ENCODE results near the gene AIRE.

AIRE gene

GRCh38 chr21:44303490-44303981, 17.9 kb downstream of the AIRE start:
- no peak for TF ChIP-seq CTCF (IDR thresholded peaks at IDR 0.05; ENCODE audit: control insufficient read depth, insufficient read depth, low read depth, low read length, missing control alignments)
- DNase-seq (ENCODE audit: low read depth), result no peak

GRCh38 chr21:44304011-44304616, 18.4 kb downstream of the AIRE start:
- TF ChIP-seq CTCF (IDR thresholded peaks at IDR 0.05; ENCODE audit: control insufficient read depth, insufficient read depth, low read depth, low read length, missing control alignments), result no peak
- H3K4me3 ChIP-seq (ENCODE audit: control insufficient read depth, low read depth, low read length), result no peak overlapping the region
- DNase-seq (ENCODE audit: low read depth), result no peak

More at GRCh38 chr21:44303490-44303981, 17.9 kb downstream of the AIRE start:
- no peak overlapping the region for H3K4me3 ChIP-seq (ENCODE audit: control insufficient read depth, low read depth, low read length)

- no peak for DNase-seq (ENCODE audit: low read depth)
- TF ChIP-seq CTCF (IDR thresholded peaks at IDR 0.05; ENCODE audit: control insufficient read depth, insufficient read depth, low read depth, low read length, missing control alignments), result peak; percentile 78
- H3K4me3 ChIP-seq (ENCODE audit: control insufficient read depth, low read depth, low read length), result no peak overlapping the region
These were observed 19.2 kb downstream of the AIRE start for GRCh38 chr21:44304877-44305293.

- no peak for DNase-seq (ENCODE audit: low read depth)
- no peak overlapping the region for H3K4me3 ChIP-seq (ENCODE audit: control insufficient read depth, low read depth, low read length)
- TF ChIP-seq CTCF (IDR thresholded peaks at IDR 0.05; ENCODE audit: control insufficient read depth, insufficient read depth, low read depth, low read length, missing control alignments), result no peak
These were observed 20.0 kb downstream of the AIRE start for GRCh38 chr21:44305691-44306090.

- no peak overlapping the region for H3K4me3 ChIP-seq (ENCODE audit: control insufficient read depth, low read depth, low read length)
- DNase-seq (ENCODE audit: low read depth), result no peak
- TF ChIP-seq CTCF (IDR thresholded peaks at IDR 0.05; ENCODE audit: control insufficient read depth, insufficient read depth, low read depth, low read length, missing control alignments), result no peak
These were observed 21.4 kb downstream of the AIRE start for GRCh38 chr21:44306936-44307704.

GRCh38 chr21:44310628-44311507, 25.2 kb downstream of the AIRE start:
- H3K4me3 ChIP-seq (ENCODE audit: control insufficient read depth, low read depth, low read length), result no peak overlapping the region
- DNase-seq (ENCODE audit: low read depth), result no peak
- TF ChIP-seq CTCF (IDR thresholded peaks at IDR 0.05; ENCODE audit: control insufficient read depth, insufficient read depth, low read depth, low read length, missing control alignments), result no peak

Measured in AG09309 (cell line).